Pancreas (tissue), 10 donors: ENCODE data around the gene SACM1L. TPM values are rescaled to one million over a fixed set of nuclear protein-coding genes. Genes with fewer than 3 reads are reported as not detected.
A peak's percentile ranks its signal among the peaks of the same experiment; 100 is the strongest.

Experiments
- ATAC-seq, 4 donors: fragments of 200-7000 bp; cut with Tn5 transposase; one replicate each; pipeline versions ENCODE4 v1.8.0 to v1.9.1; 2020; ENCODE audit warnings: mild to moderate bottlenecking in 4 of 4, moderate library complexity in 4 of 4
- DNase-seq, 6 donors: peaks; one replicate each; pipeline ENCODE4 v3.0.0-alpha.2; 2020
- FAIRE-seq: peaks from 2 replicates; lab custom pipeline; 2012; peaks lifted over from hg19 to GRCh38; lab: Jason Lieb, UNC
- H3K27ac ChIP-seq, 4 donors: fragments of 200-600 bp; sonication (generic); 1 replicate in 3 of 4; 2 replicates in 1 of 4; pipeline versions ENCODE4 v1.5.0 to v1.8.0; 2020
- H3K27me3 ChIP-seq, 4 donors: fragments of 200-600 bp; one replicate each; pipeline ENCODE4 v1.8.0; 2021
- H3K36me3 ChIP-seq, 3 donors: fragments of 200-600 bp; sonication (generic) in 1 of 3; one replicate each; pipeline versions ENCODE4 v1.5.0 to v1.8.0; 2020 to 2021
- H3K4me1 ChIP-seq, 3 donors: fragments of 200-600 bp; one replicate each; pipeline ENCODE4 v1.8.0; 2021
- H3K4me3 ChIP-seq, 4 donors: fragments of 200-600 bp; sonication (generic) in 2 of 4; one replicate each; pipeline versions ENCODE4 v1.5.0 to v1.8.0; 2020 to 2021
- H3K9me3 ChIP-seq, 4 donors: fragments of 200-600 bp; one replicate each; pipeline ENCODE4 v1.8.0; 2021
- CTCF ChIP-seq, 4 donors: fragments of 200-600 bp; sonication (generic) in 3 of 4; IDR thresholded peaks; one replicate each; pipeline versions ENCODE4 v1.5.0 to v1.8.0; 2021; ENCODE audit warnings: antibody characterized with exemption in 4 of 4
- WGBS, 2 donors: extraction: QIAGEN DNeasy Blood & Tissue Kit; methylation state at CpG; one replicate each; pipeline ENCODE4 v1.1.7; 2013; 5-methylcytosine and 5-hydroxymethylcytosine counted together
- intact Hi-C, 3 donors: fragments of 100-400 bp; cut with DNase I; formaldehyde crosslinking; loops; one replicate each; pipeline versions ENCODE4 v1.11.1 to v1.14.2; 2022
- polyA plus RNA-seq, 2 donors: library from polyadenylated mRNA; stranded (reverse); fragments of 200-250 nt; gene quantifications; one replicate each; pipeline ENCODE4 v1.2.3, GENCODE V29; 2013
- total RNA-seq, 6 donors: library from RNA; stranded (reverse); fragmentation: NEBNext Ultra II Directional in 4 of 6; extraction: Animal tissue kit (Norgen Biotek cat#: 25700) in 4 of 6; gene quantifications; one replicate each; pipeline versions ENCODE4 v1.2.1 to v1.2.4, GENCODE V29; 2021 to 2023
- donor health status: healthy with polysubstance abuse.
- donor health status: DM: no; HTN: no; CAD: no; lungs with moderate emphysema.
- donor health status: DM: no; HTN: no; CAD: no.
- donor health status: control.
- donor health status: control.
- donor health status: Bipolar disorder and iron deficiency.
- donor health status: DM: yes; HTN: yes; CAD: no.
- donor health status: DM: no; HTN: no; CAD: no.
- donor health status: DM: no; HTN: no; CAD: no.
- donor health status: DM: yes; HTN: yes; CAD: no.

The SACM1L gene
- total and polyA plus RNA-seq, 8 donors = 15.4 to 29.8 (median 18.7) TPM

- H3K4me3 ChIP-seq = no peak overlapping the region
- no peaks in the 10 kb centered on the region for H3K27me3 ChIP-seq
- H3K9me3 ChIP-seq = no peaks in the 10 kb centered on the region
- 52 to 55% methylated on average over 6 of the region's 6 CpGs for WGBS, 2 donors
- intact Hi-C loops = no loop called here
- no peak for FAIRE-seq
- peak; percentile 90 to 95 (median 93) for ATAC-seq
- peaks cover 10 to 18% (median 13%) of the 10 kb centered on the region in 3 donors for H3K4me1 ChIP-seq
- H3K27ac ChIP-seq = peak overlapping the region in 3 of 4 donors; percentile 51 to 85 (median 71)
- no peaks in the 10 kb centered on the region for H3K36me3 ChIP-seq
- DNase-seq = peak in 1 of 6 donors; percentile 39
- TF ChIP-seq CTCF (IDR thresholded peaks at IDR 0.05) = no peak
Measured at GRCh38 chr3:45647148-45647619, 42.0 kb upstream of the SACM1L start.

- Histone ChIP-seq H3K36me3 (no peaks in the 10 kb centered on the region), H3K27ac (no peak overlapping the region), H3K27me3 (no peaks in the 10 kb centered on the region), H3K4me3 (no peak overlapping the region), H3K4me1 (peaks cover 0 to 6% (median 0%) of the 10 kb centered on the region in 3 donors), H3K9me3 (no peaks in the 10 kb centered on the region)
- DNase-seq = no peak
- FAIRE-seq = no peak
- TF ChIP-seq CTCF (IDR thresholded peaks at IDR 0.05) = no peak
- 63 to 68% methylated on average over 3 of the region's 3 CpGs for WGBS, 2 donors
- no peak for ATAC-seq
- intact Hi-C loops = no loop called here
Measured at GRCh38 chr3:45653205-45653604, 36.0 kb upstream of the SACM1L start.

- H3K27ac ChIP-seq = no peak overlapping the region
- H3K36me3 ChIP-seq = no peaks in the 10 kb centered on the region
- ATAC-seq = no peak
- WGBS, 2 donors = 56 to 59% methylated on average over 6 of the region's 6 CpGs
- no peak for DNase-seq
- no peak overlapping the region for H3K4me3 ChIP-seq
- TF ChIP-seq CTCF (IDR thresholded peaks at IDR 0.05) = no peak
- intact Hi-C loops = no loop called here
- FAIRE-seq = no peak
- H3K27me3 ChIP-seq = no peaks in the 10 kb centered on the region
- H3K9me3 ChIP-seq = no peaks in the 10 kb centered on the region
- H3K4me1 ChIP-seq = peaks cover 0 to 6% (median 0%) of the 10 kb centered on the region in 3 donors
Measured at GRCh38 chr3:45654397-45654944, 34.7 kb upstream of the SACM1L start.

GRCh38 chr3:45655906-45656305 lies 33.3 kb upstream of the SACM1L start:
- 65 to 71% methylated on average over 2 of the region's 2 CpGs for WGBS, 2 donors
- no peak for TF ChIP-seq CTCF (IDR thresholded peaks at IDR 0.05)
- Histone ChIP-seq H3K9me3 (no peaks in the 10 kb centered on the region), H3K27me3 (no peaks in the 10 kb centered on the region), H3K36me3 (no peaks in the 10 kb centered on the region), H3K4me1 (peaks cover 0 to 6% (median 0%) of the 10 kb centered on the region in 3 donors), H3K4me3 (no peak overlapping the region), H3K27ac (no peak overlapping the region)
- FAIRE-seq (no peak), DNase-seq (no peak), ATAC-seq (peak in 2 of 4 donors; percentile 7 to 14)
- intact Hi-C loops = loop anchor here in 2 of 3 donors (5.0 kb wide), 1 partner anchor 64 kb away; the partner anchor contains the start of gene LIMD1 (in 2 of the 2)
